HTR-8/SVneo (cell line): ENCODE data around the gene CCDC171.
"Not testable (repeated sequence)": the region's sequence is repeated elsewhere in the genome, so short reads cannot be mapped to it uniquely, and the experiment has no call there.

Experiments
- DNase-seq: peaks from one replicate; pipeline ENCODE4 v3.0.0; 2011; ENCODE audit warnings: low spot score, mixed read lengths; ENCODE audit not compliant: insufficient read length
- FAIRE-seq: peaks from 2 replicates; lab custom pipeline; 2011; peaks lifted over from hg19 to GRCh38; lab: Jason Lieb, UNC

The CCDC171 gene

GRCh38 chr9:15552636-15553527, at the start of gene CCDC171:
TSS of gene CCDC171 (plus strand) at chr9:15553043. CDS start at chr9:15564089, 11,046 bp downstream.
- peak; percentile 90 for DNase-seq
- FAIRE-seq: no peak

DNA sequence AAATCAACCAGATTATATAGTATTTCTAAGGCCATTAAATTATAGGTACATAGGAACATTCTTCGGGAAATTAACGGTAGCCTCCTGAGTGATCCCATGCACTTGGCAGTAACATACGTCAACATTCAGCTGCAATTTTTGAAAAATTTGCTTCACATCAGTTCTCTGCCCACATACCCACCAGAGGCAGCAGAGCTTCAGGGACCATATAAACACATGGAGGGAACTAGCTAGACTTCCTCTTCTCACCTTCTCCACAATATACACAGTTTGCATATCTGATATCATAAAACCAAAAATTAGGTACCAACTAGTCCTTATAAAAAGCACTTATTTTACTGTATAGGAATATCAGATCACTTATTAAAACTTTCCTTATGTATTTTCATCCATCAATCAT, 46.9 kb upstream of the CCDC171 start:
- no peak for FAIRE-seq

GRCh38 chr9:15509931-15510788, 42.7 kb upstream of the CCDC171 start:
- FAIRE-seq (no peak), DNase-seq (peak; percentile 7)

More for the DNA sequence above, 46.9 kb upstream of the CCDC171 start:
- DNase-seq: no peak

GRCh38 chr9:15510789-15511575, 41.9 kb upstream of the CCDC171 start, which contains the start of gene PSIP1:
TSS of gene PSIP1 (minus strand) at chr9:15510970. CDS start at chr9:15510188, 782 bp downstream.
- DNase-seq (peak; percentile 59), FAIRE-seq (no peak)

- DNase-seq: no peak
- no peak for FAIRE-seq
These were observed 40.6 kb upstream of the CCDC171 start for GRCh38 chr9:15512204-15512603.

- FAIRE-seq (no peak), DNase-seq (no peak)
These were observed 40.0 kb upstream of the CCDC171 start for GRCh38 chr9:15512889-15513288.

GRCh38 chr9:15513335-15513734, 39.5 kb upstream of the CCDC171 start:
- FAIRE-seq (no peak), DNase-seq (no peak)

DNA sequence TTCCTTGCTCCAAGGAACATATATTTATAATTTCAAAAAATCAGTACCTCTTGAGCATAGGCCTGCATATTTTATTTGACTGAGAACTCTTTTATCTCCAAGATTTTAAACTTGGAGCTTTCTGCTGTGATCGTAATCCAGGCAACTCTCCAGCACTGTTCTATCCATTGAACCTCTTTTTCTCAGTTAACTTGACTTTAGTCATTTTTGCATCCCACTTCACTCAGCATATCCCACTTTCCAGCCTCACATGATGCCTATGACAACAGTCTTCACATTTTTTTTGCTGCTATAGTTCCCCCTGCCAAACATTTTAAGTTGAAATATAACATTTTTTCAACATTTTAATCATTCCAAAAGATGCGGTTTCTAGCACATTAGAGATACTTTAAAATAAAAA, 33.0 kb upstream of the CCDC171 start:
- FAIRE-seq (no peak), DNase-seq (no peak)

DNA sequence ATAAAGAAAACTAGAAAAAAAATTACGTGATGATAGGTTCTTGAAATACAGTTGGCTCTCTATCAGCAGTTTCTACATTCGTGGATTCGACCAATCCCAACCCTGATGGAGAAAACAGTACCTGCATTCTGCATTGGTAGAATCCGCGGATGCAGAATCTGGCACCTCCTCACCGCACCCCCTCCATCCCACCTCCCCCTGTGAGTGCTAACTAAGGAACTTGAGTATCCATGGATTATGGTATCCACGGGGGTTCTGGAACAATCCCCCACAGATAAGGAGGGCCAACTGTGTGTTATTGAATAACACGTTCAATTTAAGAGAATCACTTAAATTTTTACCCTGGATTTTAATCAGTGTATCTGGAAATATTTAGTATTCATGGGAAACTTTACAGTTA, 31.6 kb upstream of the CCDC171 start:
- no peak for DNase-seq
- no peak for FAIRE-seq

DNA sequence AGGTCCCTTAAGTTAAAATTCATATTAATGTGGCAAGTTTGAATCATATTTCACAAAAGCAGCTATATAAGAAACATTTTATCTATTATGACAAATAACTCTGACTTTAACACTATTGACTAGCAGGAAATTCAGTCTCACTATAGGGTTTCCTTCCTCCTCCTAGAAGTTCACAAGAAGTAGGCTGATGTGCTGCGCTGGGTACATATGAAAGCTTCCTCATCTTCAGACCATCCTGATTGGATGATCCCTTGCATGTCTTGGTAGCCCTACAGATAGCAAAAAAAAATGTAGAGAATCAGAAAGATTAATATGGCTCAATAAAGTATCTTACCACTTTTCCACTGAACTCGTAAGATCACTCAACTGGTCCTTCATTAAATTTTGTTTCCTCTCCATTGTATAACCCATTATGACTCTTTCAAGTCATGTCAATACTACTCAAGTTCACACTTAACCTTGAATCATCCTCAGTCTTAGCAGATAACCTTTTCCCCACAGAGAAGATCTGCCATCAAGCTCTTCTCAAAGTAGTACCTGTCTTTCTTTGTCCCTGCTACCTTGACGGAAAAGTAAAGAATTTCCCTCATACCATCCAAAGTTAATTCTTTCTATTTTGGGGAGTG, 30.6 kb upstream of the CCDC171 start:
- DNase-seq (no peak), FAIRE-seq (no peak)

GRCh38 chr9:15524845-15525455, 27.9 kb upstream of the CCDC171 start:
- FAIRE-seq (no peak), DNase-seq (no peak)

GRCh38 chr9:15525958-15526357, 26.9 kb upstream of the CCDC171 start:
- DNase-seq (no peak), FAIRE-seq (no peak)

DNA sequence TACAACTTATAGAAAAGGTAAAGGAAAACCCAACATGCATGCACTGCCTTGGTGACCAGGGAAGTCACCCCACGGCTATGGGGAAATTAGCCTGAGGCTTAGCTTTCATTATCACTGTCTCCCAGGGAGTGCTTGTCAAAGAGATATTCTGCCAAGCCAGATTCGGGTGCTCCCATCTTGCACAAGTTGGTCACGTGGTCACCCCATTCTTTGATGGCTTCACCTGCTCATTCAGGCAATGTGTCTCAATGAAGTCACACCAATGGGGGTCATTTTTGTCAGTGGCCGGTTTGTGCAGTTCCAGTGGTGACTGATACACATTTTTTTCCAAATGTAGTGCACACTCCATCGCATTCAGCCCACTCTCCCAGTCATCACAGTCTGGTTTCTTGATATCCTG, 25.8 kb upstream of the CCDC171 start:
- not testable (repeated sequence) for FAIRE-seq, DNase-seq

GRCh38 chr9:15529566-15530324, 23.1 kb upstream of the CCDC171 start:
- FAIRE-seq (no peak), DNase-seq (no peak)

DNA sequence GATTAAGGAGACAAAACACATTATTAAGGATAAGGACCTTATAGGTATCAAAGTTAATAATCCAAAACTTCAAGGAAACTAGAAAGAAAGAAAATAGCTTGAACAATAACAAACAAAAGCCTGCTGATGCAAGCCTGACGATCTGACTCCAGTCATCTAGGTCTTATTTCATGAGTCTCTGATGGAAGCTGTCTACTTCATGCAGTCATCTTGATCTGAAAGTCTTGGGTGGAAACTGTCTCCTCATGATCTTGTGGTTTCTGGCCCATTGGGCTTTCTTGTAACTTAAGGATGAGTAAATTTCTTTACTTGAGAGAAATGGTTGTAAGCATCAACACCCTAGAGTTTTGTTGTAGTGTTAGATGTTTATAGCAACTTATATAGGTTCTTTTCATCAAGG, 21.5 kb upstream of the CCDC171 start:
- DNase-seq (no peak), FAIRE-seq (no peak)

GRCh38 chr9:15541872-15542271, 11.0 kb upstream of the CCDC171 start:
- no peak for DNase-seq
- FAIRE-seq: no peak

DNA sequence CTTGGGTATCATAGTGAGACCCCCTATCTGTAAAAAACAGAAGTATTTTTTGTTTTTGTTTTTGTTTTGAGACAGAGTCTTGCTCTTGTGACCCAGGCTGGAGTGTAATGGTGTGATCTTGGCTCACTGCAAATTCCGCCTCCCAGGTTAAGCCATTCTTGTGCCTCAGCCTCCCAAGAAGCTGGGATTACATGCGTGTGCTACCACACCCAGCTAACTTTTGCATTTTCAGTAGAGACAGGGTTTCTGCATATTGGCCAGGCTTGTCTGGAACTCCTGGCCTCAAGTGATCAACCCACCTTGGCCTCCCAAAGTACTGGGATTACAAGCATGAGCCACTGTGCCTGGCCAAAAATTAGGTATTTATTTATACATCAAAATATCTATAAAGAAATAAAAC, 10.2 kb upstream of the CCDC171 start:
- FAIRE-seq: no peak

GRCh38 chr9:15543047-15543813, 9.6 kb upstream of the CCDC171 start:
- no peak for DNase-seq
- no peak for FAIRE-seq

More for the DNA sequence above, 10.2 kb upstream of the CCDC171 start:
- no peak for DNase-seq
